SW480 (cell line): ENCODE results near the gene CPD.
"Not testable (repeated sequence)": the region's sequence is repeated elsewhere in the genome, so short reads cannot be mapped to it uniquely, and the experiment has no call there.

ENCODE experiments used
- DNase-seq: peaks from one replicate; pipeline ENCODE4 v3.0.0-alpha.2; 2016; ENCODE audit warnings: low spot score

Gene CPD

GRCh38 chr17:30388321-30389179, 9.8 kb downstream of the CPD start:
- no peak for DNase-seq

DNA sequence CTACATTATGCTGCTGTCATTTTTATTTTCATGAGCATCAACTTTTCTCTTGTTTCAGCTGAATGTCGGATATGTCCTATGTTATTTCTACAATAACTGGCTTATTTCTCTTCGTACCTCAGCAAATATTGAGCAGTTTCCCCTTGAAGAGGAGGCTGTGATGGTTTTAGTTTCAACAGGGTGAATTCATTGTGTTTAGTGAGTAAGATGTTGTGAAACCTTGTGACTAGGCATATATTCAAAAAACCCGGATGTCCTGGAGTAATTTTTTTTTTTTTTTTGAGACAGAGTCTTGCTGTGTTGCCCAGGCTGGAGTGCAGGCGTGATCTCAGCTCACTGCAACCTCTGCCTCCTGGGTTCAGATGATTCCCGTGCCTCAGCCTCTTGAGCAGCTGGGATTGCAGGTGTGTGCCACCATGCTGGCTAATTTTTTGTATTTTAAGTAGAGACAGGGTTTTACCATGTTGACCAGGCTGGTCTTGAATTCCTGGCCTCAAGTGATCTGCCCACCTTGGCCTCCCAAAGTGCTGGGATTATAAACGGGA, 11.1 kb downstream of the CPD start:
- DNase-seq, result no peak

DNA sequence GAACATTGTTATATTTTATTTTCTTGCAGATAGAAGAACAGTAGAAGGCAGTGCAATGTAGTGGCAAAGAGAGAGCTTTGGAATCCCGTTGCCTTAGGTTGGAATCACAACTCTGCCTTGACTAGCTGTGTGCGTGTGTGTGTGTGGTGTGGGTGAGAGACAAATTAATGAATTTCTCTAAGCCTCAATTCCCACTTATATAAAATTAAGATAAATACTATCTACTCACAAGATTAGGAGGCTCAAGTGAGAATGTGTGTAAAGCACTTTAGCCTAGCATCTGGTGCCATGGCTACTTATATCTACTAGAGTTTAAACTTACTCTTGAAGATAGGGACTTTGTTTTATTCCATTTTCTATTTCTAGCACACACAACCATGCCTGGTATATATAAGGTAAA, 12.8 kb downstream of the CPD start:
- no peak for DNase-seq

- no peak for DNase-seq
Observed at GRCh38 chr17:30393491-30393890, 14.8 kb downstream of the CPD start.

GRCh38 chr17:30393911-30394867, 15.5 kb downstream of the CPD start:
- no peak for DNase-seq

DNA sequence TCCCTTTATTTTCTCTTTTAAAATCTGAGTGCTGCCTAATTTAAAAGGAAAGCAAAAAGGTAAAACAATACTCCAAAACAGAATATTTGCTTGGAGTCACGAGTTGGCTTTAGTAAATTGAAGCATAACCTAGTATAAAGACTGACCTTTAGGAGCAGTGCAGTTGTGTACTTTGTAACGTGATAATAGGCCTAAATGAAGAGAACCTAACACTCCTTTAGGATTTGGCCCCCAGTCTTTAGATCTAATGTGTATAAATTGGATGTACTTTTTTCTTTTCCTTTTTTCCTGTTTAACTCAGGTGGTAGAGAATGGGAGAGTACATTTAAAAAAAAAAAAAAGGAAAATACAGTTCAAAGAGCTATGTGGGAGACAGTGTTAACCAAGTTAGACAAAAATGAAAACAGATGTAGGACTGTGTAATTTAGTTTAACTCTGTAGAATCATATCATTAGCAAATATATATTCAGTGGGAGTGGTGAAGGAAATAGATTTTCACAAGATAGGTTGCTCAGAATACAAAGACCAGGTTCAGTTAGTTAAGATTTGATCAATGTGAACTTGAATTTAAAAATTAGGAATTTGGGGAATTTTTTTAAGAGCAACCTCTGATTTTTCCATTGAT, 16.8 kb downstream of the CPD start:
- no peak for DNase-seq

DNA sequence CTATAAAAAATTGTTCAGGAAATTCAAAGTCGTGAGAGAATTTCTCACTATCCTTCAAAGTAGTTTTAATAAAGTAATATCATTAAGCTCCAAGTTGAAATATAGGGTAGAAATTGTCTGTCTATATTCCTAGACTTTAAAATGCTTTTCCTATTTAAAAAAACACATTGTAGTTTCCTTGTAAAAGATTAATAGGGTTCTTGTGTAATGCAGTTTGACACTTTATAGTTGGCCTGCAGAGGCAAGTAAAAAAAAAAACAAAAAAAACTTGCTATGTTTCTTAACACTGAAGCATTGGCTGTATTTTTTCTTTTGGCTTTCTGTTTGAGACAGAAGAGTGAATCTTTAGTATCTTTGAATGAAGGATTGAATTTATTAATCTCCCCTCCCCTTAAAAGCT, 17.4 kb downstream of the CPD start:
- no peak for DNase-seq

- no peak for DNase-seq
Observed at GRCh38 chr17:30396612-30397011, 17.9 kb downstream of the CPD start.

GRCh38 chr17:30398328-30399041, 19.8 kb downstream of the CPD start:
- DNase-seq, result no peak

GRCh38 chr17:30401097-30401496, 22.4 kb downstream of the CPD start:
- no peak for DNase-seq

- DNase-seq, result no peak
Observed at GRCh38 chr17:30405161-30405560, 26.4 kb downstream of the CPD start.

DNA sequence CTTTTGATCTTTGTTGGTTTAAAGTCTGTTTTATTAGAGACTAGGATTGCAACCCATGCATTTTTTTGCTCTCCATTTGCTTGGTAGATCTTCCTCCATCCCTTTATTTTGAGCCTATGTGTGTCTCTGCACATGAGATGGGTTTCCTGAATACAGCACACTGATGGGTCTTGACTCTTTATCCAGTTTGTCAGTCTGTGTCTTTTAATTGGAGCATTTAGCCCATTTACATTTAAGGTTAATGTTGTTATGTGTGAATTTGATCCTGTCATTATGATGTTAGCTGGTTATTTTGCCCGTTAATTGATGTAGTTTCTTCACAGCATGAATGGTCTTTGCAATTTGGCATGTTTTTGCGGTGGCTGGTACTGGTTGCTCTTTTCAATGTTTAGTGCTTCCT, 31.9 kb downstream of the CPD start:
- not testable (repeated sequence) for DNase-seq

GRCh38 chr17:30412008-30412496, 33.3 kb downstream of the CPD start:
- not testable (repeated sequence) for DNase-seq

DNA sequence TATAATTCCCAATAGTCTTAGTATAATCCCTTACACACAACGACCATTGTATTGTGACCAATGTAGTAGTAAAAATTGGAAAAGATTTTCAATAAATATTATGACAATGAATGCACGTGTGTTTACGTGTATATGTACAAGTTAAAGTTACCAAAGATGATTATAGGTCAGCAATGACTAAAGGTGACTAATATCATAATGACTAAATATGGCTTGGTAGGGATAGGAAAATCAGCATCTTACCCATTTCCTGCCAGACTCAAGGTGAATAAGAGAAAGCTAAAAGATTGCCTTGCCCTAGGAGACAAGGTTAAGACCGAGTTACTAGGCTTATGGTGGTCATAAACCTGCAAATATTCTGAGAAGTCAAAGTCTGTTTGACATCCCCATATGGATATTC, 34.4 kb downstream of the CPD start:
- no peak for DNase-seq

DNA sequence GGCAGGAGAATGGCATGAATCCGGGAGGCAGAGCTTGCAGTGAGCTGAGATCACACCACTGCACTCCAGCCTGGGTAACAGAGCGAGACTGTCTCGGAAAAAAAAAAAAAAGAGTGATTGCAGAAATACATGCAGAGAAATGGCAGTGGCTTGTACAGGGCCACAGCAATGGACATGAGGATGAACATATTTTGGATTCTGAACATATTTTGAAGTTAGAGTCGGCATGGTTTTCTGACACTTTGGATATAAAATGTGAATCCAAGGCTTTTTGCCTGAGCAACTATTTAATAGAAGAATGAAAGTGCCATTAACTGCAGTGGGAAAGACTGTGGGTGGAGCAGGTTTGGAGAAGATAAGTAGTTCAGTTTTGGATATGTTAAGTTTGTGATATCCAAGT, 35.8 kb downstream of the CPD start:
- no peak for DNase-seq

- DNase-seq, result no peak
Observed at GRCh38 chr17:30415491-30415890, 36.8 kb downstream of the CPD start.

GRCh38 chr17:30418070-30418469, 39.3 kb downstream of the CPD start:
- DNase-seq, result not testable (repeated sequence)

DNA sequence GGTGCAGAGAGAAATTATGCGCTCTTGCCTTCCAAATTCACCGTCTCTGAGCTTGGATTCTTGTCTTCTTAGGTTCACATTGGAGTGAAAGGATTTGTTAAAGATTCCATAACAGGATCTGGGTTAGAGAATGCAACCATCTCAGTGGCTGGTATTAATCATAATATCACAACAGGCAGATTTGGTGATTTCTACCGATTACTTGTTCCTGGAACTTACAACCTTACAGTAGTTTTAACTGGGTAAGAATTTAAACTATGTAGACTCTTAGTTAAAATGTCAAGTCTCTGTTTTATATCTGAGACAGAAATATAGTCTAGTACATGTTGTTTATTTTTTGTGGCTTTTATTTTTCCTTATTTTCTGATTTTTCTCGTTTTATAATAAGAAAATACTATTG, 42.9 kb downstream of the CPD start:
- no peak for DNase-seq

- no peak for DNase-seq
Observed at GRCh38 chr17:30422171-30422570, 43.4 kb downstream of the CPD start.

- no peak for DNase-seq
Observed at GRCh38 chr17:30424471-30424870, 45.7 kb downstream of the CPD start.

GRCh38 chr17:30426292-30426691, 47.6 kb downstream of the CPD start:
- no peak for DNase-seq
